ENCODE measurements around the gene SARM1. TPM values are rescaled to one million over a fixed set of nuclear protein-coding genes. Genes with fewer than 3 reads are reported as not detected.

Gene SARM1
- total and polyA plus RNA-seq, 2 of the 8 experiments (the other 6 are each of a cell fraction or from before 2014, with no cell fraction given): 5.8 to 9.2 TPM

- H2BK20ac ChIP-seq (ENCODE audit: low read length): no peak overlapping the region
- H3K14ac ChIP-seq (ENCODE audit: insufficient read length): no peak overlapping the region
- H2AFZ ChIP-seq (ENCODE audit: low read length): no peak overlapping the region
- H3K23ac ChIP-seq (ENCODE audit: insufficient read length): no peak overlapping the region
- peaks cover 16 to 47% of the 10 kb centered on the region in 2 experiments for H3K79me2 ChIP-seq (ENCODE audit: control insufficient read depth in 1 of 2, insufficient read depth in 2 of 2, low read length in 2 of 2)
- H3K4me2 ChIP-seq (ENCODE audit: insufficient read depth in 1 of 2, low read depth in 2 of 2, low read length in 2 of 2): no peak overlapping the region
- H4K8ac ChIP-seq (ENCODE audit: extremely low read depth, insufficient read depth, low read length): no peak overlapping the region
- TF ChIP-seq CREB1 (IDR thresholded peaks at IDR 0.05): no peak
- no peak overlapping the region for H4K5ac ChIP-seq (ENCODE audit: insufficient read length, low read depth, low read length)
- no peak overlapping the region for H4K91ac ChIP-seq (replicated peaks; ENCODE audit: insufficient read length, low read length)
- no peak overlapping the region for H3K4me3 ChIP-seq (ENCODE audit: extremely low read depth in 1 of 4, insufficient read depth in 2 of 4, low read depth in 3 of 4, low read length in 4 of 4)
- FAIRE-seq (no peak), DNase-seq (ENCODE audit: low read depth in 1 of 2, low spot score in 2 of 2) (no peak)
- no peak overlapping the region for H2BK12ac ChIP-seq (ENCODE audit: low read depth, low read length)
- H3K9ac ChIP-seq (replicated peaks in 1 of 4; ENCODE audit: extremely low read depth in 1 of 4, low read depth in 3 of 4, low read length in 3 of 4): no peak overlapping the region
- no peaks in the 10 kb centered on the region for H3K27me3 ChIP-seq (replicated peaks in 1 of 4; ENCODE audit: control insufficient read depth in 3 of 4, extremely low read depth in 1 of 4, insufficient read depth in 3 of 4, low read length in 3 of 4)
- H2BK120ac ChIP-seq (replicated peaks; ENCODE audit: low read depth, low read length): no peak overlapping the region
- peaks cover 10 to 18% of the 10 kb centered on the region in 2 experiments for H4K20me1 ChIP-seq (replicated peaks in 1 of 2; ENCODE audit: control insufficient read depth in 1 of 2, insufficient read depth in 2 of 2, low read length in 2 of 2)
- ChIA-PET POLR2A (ENCODE audit: partially characterized antibody) (interaction anchor here (1.9 to 2.1 kb wide), 2 partner anchors 8 kb away, joined by 8 to 11 read pairs; partner anchors contain the start of genes IFT20, TMEM97 and TNFAIP1), CTCF (ENCODE audit: partially characterized antibody) (no interaction called here)
- H3K36me3 ChIP-seq (ENCODE audit: control insufficient read depth in 2 of 4, insufficient read depth in 4 of 4, low read length in 3 of 4): peaks cover 10 to 41% (median 32%) of the 10 kb centered on the region in 4 experiments
- WGBS, 2 experiments (ENCODE audit: extremely low coverage in 1 of 2, insufficient coverage in 1 of 2, insufficient read length in 1 of 2, insufficient replicate concordance in 2 of 2, low coverage in 1 of 2, low lambda C conversion rate in 2 of 2, missing lambda C conversion rate in 1 of 2): 94% methylated on average over 9 of the region's 9 CpGs; no CpG with 5 or more reads in 1 of the 2 experiments
- no peak overlapping the region for H2BK5ac ChIP-seq (ENCODE audit: low read depth, low read length)
- H3K4me1 ChIP-seq (replicated peaks in 1 of 4; ENCODE audit: control insufficient read depth in 3 of 4, insufficient read depth in 4 of 4, low read length in 3 of 4): peaks cover 0 to 3% (median 0%) of the 10 kb centered on the region in 4 experiments; a peak in 2 of 7 replicates
- no peak overlapping the region for H3K27ac ChIP-seq (ENCODE audit: low read depth, low read length)
- no peak overlapping the region for H3K4ac ChIP-seq (replicated peaks; ENCODE audit: insufficient read length, low read depth, low read length)
- H2BK15ac ChIP-seq (ENCODE audit: low read length): no peak overlapping the region
- no peaks in the 10 kb centered on the region for H3K9me3 ChIP-seq (ENCODE audit: insufficient read depth in 2 of 2, low read depth in 1 of 2, low read length in 1 of 2)
- 0 out of 2 replicates have a peak, but pooled peaks cover 4% of the 10 kb centered on the region for H3K79me1 ChIP-seq (ENCODE audit: low read depth, low read length)
- H3K18ac ChIP-seq (ENCODE audit: extremely low read depth, low read length): no peak overlapping the region
- H3K56ac ChIP-seq (replicated peaks; ENCODE audit: insufficient read length, low read depth, low read length): no peak overlapping the region
- H3K23me2 ChIP-seq (ENCODE audit: low read depth, low read length): no peaks in the 10 kb centered on the region
- no peak overlapping the region for H2AK5ac ChIP-seq (ENCODE audit: low read depth, low read length)
Measured at GRCh38 chr17:28327031-28327607, 44.4 kb upstream of the SARM1 start.

Data from H1 (cell line).